ENCODE results near the gene KCNIP1.

GRCh38 chr5:170628691-170629565, 125.1 kb downstream of the KCNIP1 start:
- TF ChIP-seq, protein P1, sequence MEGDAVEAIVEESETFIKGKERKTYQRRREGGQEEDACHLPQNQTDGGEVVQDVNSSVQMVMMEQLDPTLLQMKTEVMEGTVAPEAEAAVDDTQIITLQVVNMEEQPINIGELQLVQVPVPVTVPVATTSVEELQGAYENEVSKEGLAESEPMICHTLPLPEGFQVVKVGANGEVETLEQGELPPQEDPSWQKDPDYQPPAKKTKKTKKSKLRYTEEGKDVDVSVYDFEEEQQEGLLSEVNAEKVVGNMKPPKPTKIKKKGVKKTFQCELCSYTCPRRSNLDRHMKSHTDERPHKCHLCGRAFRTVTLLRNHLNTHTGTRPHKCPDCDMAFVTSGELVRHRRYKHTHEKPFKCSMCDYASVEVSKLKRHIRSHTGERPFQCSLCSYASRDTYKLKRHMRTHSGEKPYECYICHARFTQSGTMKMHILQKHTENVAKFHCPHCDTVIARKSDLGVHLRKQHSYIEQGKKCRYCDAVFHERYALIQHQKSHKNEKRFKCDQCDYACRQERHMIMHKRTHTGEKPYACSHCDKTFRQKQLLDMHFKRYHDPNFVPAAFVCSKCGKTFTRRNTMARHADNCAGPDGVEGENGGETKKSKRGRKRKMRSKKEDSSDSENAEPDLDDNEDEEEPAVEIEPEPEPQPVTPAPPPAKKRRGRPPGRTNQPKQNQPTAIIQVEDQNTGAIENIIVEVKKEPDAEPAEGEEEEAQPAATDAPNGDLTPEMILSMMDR (IDR thresholded peaks at IDR 0.05; ENCODE audit: insufficient read depth, low read depth, low read length) = no peak
- no peak for TF ChIP-seq EZH2 (IDR thresholded peaks at IDR 0.05; ENCODE audit: insufficient read depth, low read length)
